PC-3 (cell line): ENCODE measurements around the gene AGBL1. TPM values are rescaled to one million over a fixed set of nuclear protein-coding genes. Genes with fewer than 3 reads are reported as not detected.

ENCODE experiments used
- ATAC-seq: fragments of 200-7000 bp; cut with Tn5 transposase; 2 replicates; pipeline ENCODE4 v1.9.1; 2020; ENCODE audit warnings: mild to moderate bottlenecking, moderate library complexity
- BruUV-seq: library from RNA; stranded (reverse); fragments of 400-500 nt; replicated peaks from 2 replicates; lab custom pipeline; 2021; lab: Mats Ljungman, UMichigan
- CTCF ChIA-PET: fragments of 300-600 bp; sonication (Branson Sonifier 250); formaldehyde crosslinking; loops from one replicate; lab custom pipeline; 2022; ENCODE audit warnings: antibody characterized with exemption; lab: Charles Lee
- POLR2A ChIA-PET: fragments of 300-600 bp; sonication (Branson Sonifier 250); formaldehyde crosslinking; loops from one replicate; lab custom pipeline; 2022; ENCODE audit warnings: antibody characterized with exemption; ENCODE audit not compliant: unreplicated experiment; lab: Charles Lee
- DNase-seq: peaks from one replicate; pipeline ENCODE4 v3.0.0-alpha.2; 2015
- H2AFZ ChIP-seq: fragments of 300-600 bp; sonication (generic); 2 replicates; pipeline ENCODE4 v1.6.0; 2016; ENCODE audit warnings: antibody characterized with exemption, low read length
- H3F3A ChIP-seq: fragments of 300-600 bp; sonication (generic); one replicate; pipeline ENCODE4 v1.6.0; 2017; ENCODE audit warnings: antibody characterized with exemption, low read length, control low read depth, mild to moderate bottlenecking; ENCODE audit not compliant: unreplicated experiment
- H3K27ac ChIP-seq: fragments of 300-600 bp; sonication (generic); 2 replicates; pipeline ENCODE4 v1.5.1; 2016; ENCODE audit warnings: mild to moderate bottlenecking, low read length
- H3K27me3 ChIP-seq: fragments of 300-600 bp; sonication (generic); 2 replicates; pipeline ENCODE4 v1.6.1; 2016; ENCODE audit warnings: low read length, mixed read lengths
- H3K36me3 ChIP-seq: fragments of 300-600 bp; sonication (generic); 2 replicates; pipeline ENCODE4 v1.6.1; 2016; ENCODE audit warnings: low read depth, mixed run types, low read length, mixed read lengths
- H3K4me1 ChIP-seq: fragments of 300-600 bp; sonication (generic); 2 replicates; pipeline ENCODE4 v1.5.1; 2016; ENCODE audit warnings: low read length; ENCODE audit not compliant: insufficient read depth
- H3K4me2 ChIP-seq: fragments of 300-600 bp; sonication (generic); 2 replicates; pipeline ENCODE4 v1.6.0; 2016; ENCODE audit warnings: low read length
- H3K4me3 ChIP-seq: fragments of 300-600 bp; sonication (generic); 2 replicates; pipeline ENCODE4 v1.5.1; 2016; ENCODE audit warnings: mild to moderate bottlenecking, low read length, mixed read lengths
- H3K79me2 ChIP-seq: fragments of 300-600 bp; sonication (generic); 2 replicates; pipeline ENCODE4 v1.6.1; 2017; ENCODE audit warnings: low read length, mixed read lengths
- H3K9ac ChIP-seq: fragments of 300-600 bp; sonication (generic); 2 replicates; pipeline ENCODE4 v1.6.0; 2016; ENCODE audit warnings: mild to moderate bottlenecking, low read length
- H3K9me2 ChIP-seq: fragments of 300-600 bp; sonication (generic); replicated peaks from 2 replicates; pipeline ENCODE4 v1.6.1; 2016; ENCODE audit warnings: mixed run types, low read length, mixed read lengths
- H3K9me3 ChIP-seq: fragments of 300-600 bp; sonication (generic); 2 replicates; pipeline ENCODE4 v1.6.1; 2016; ENCODE audit warnings: low read length, mixed read lengths
- H4K20me1 ChIP-seq: fragments of 300-600 bp; sonication (generic); 2 replicates; pipeline ENCODE4 v1.6.1; 2016; ENCODE audit warnings: low read length, mixed read lengths
- CTCF ChIP-seq: fragments of 300-600 bp; sonication (generic); conservative IDR thresholded peaks from 2 replicates; pipeline ENCODE4 v1.5.1; 2017; ENCODE audit warnings: antibody characterized with exemption, low read depth, mild to moderate bottlenecking, low read length
- EZH2 ChIP-seq: fragments of 300-600 bp; sonication (generic); IDR thresholded peaks from one replicate; pipeline ENCODE4 v1.6.1; 2017; ENCODE audit warnings: antibody characterized with exemption, mild to moderate bottlenecking, low read length; ENCODE audit not compliant: unreplicated experiment
- EZH2phosphoT487 ChIP-seq: fragments of 300-600 bp; sonication (generic); IDR thresholded peaks from 2 replicates; pipeline ENCODE4 v1.6.1; 2018; ENCODE audit warnings: mild to moderate bottlenecking, antibody characterized with exemption, low read length, borderline replicate concordance
- intact Hi-C: fragments of 100-400 bp; cut with micrococcal nuclease; formaldehyde crosslinking; loops from 2 replicates; pipeline ENCODE4 v1.9.0; 2023
- total RNA-seq: library from RNA; depleted of rRNA; stranded (reverse); fragments of >200 nt; gene quantifications from 2 replicates; pipeline ENCODE4 v1.2.3, GENCODE V29; 2014

The AGBL1 gene
- total RNA-seq, 1 experiment from 2014 or later: not detected

GRCh38 chr15:86932456-86932855 lies 852.8 kb downstream of the AGBL1 start:
- Histone ChIP-seq H3K36me3 (no peaks in the 10 kb centered on the region), H3K4me1 (no peaks in the 10 kb centered on the region), H3F3A (no peaks in the 10 kb centered on the region), H3K27ac (no peak overlapping the region), H4K20me1 (no peaks in the 10 kb centered on the region), H3K9me2 (no peaks in the 10 kb centered on the region), H3K9me3 (no peaks in the 10 kb centered on the region), H3K9ac (no peak overlapping the region), H3K27me3 (0 out of 2 replicates have a peak, but pooled peaks cover 3% of the 10 kb centered on the region), H3K4me2 (no peak overlapping the region), H3K4me3 (no peak overlapping the region), H2AFZ (no peak overlapping the region), H3K79me2 (no peaks in the 10 kb centered on the region)
- TF ChIP-seq CTCF (no peak), EZH2 (no peak), EZH2phosphoT487 (no peak)
- POLR2A ChIA-PET: no interaction called here
- CTCF ChIA-PET: no interaction called here
- no TSS peak for BruUV-seq
- intact Hi-C loops: no loop called here
- DNase-seq (no peak), ATAC-seq (no peak)

- no peak overlapping the region for H3K4me2 ChIP-seq
- H3K36me3 ChIP-seq: no peaks in the 10 kb centered on the region
- ChIA-PET CTCF (no interaction called here), POLR2A (no interaction called here)
- BruUV-seq: no TSS peak
- H4K20me1 ChIP-seq: no peaks in the 10 kb centered on the region
- intact Hi-C loops: no loop called here
- H3K9me3 ChIP-seq: no peaks in the 10 kb centered on the region
- no peaks in the 10 kb centered on the region for H3F3A ChIP-seq
- no peak overlapping the region for H3K9ac ChIP-seq
- no peaks in the 10 kb centered on the region for H3K4me1 ChIP-seq
- 0 out of 2 replicates have a peak, but pooled peaks cover 3% of the 10 kb centered on the region for H3K27me3 ChIP-seq
- H2AFZ ChIP-seq: no peak overlapping the region
- no peak overlapping the region for H3K4me3 ChIP-seq
- DNase-seq (no peak), ATAC-seq (no peak)
- TF ChIP-seq CTCF: no peak
- H3K27ac ChIP-seq: no peak overlapping the region
- H3K79me2 ChIP-seq: no peaks in the 10 kb centered on the region
- no peaks in the 10 kb centered on the region for H3K9me2 ChIP-seq
Observed at GRCh38 chr15:86935841-86936240, 856.2 kb downstream of the AGBL1 start.

- Histone ChIP-seq H3K36me3 (no peaks in the 10 kb centered on the region), H3K4me1 (no peaks in the 10 kb centered on the region), H3K4me2 (no peak overlapping the region), H2AFZ (no peak overlapping the region), H3K27me3 (peaks cover 4% of the 10 kb centered on the region), H3K79me2 (no peaks in the 10 kb centered on the region), H3K9ac (no peak overlapping the region), H3F3A (no peaks in the 10 kb centered on the region), H3K4me3 (no peak overlapping the region), H3K9me2 (no peaks in the 10 kb centered on the region), H3K27ac (no peak overlapping the region), H3K9me3 (no peaks in the 10 kb centered on the region), H4K20me1 (no peaks in the 10 kb centered on the region)
- ATAC-seq (no peak), DNase-seq (no peak)
- no TSS peak for BruUV-seq
- CTCF ChIA-PET: no interaction called here
- TF ChIP-seq CTCF (no peak), EZH2phosphoT487 (no peak), EZH2 (no peak)
- POLR2A ChIA-PET: no interaction called here
- intact Hi-C loops: no loop called here
Observed at GRCh38 chr15:86942285-86942684, 862.6 kb downstream of the AGBL1 start.
